Measurements from ENCODE around the gene RBMS1. TPM values are rescaled to one million over a fixed set of nuclear protein-coding genes. Genes with fewer than 3 reads are reported as not detected.

RBMS1 gene
- total RNA-seq, 1 experiment from 2014 or later: 61.9 TPM

- Mint-ChIP-seq H3K27ac (ENCODE audit: unreplicated experiment) (peak overlapping the region; percentile 94), H3K27me3 (ENCODE audit: unreplicated experiment) (no peaks in the 10 kb centered on the region), H3K9me3 (ENCODE audit: low read depth, unreplicated experiment) (no peaks in the 10 kb centered on the region), H3K36me3 (ENCODE audit: insufficient read depth, unreplicated experiment) (peaks cover 26% of the 10 kb centered on the region), H3K4me3 (ENCODE audit: low read depth, unreplicated experiment) (peak overlapping the region; percentile 17), H3K4me1 (ENCODE audit: low read depth, unreplicated experiment) (peaks cover 95% of the 10 kb centered on the region)
- TF ChIP-seq CTCF (IDR thresholded peaks at IDR 0.05; ENCODE audit: unreplicated experiment): no peak
- intact Hi-C loops (cut with micrococcal nuclease; ENCODE audit: unreplicated experiment): loop anchor here (10.0 kb wide), 1 partner anchor 171 kb away; no protein-coding TSS in a partner anchor
- no TSS peak for BruUV-seq (replicated peaks)
- CTCF ChIA-PET: interaction anchor here (0.7 to 1.5 kb wide), 4 partner anchors 9 to 840 kb away, joined by 3 to 6 read pairs (median 4); partner anchors contain the start of gene ITGB6
- DNase-seq: no peak
Observed at GRCh38 chr2:160223560-160223959, 270.0 kb downstream of the RBMS1 start.

GRCh38 chr2:160222546-160223283 is 270.9 kb downstream of the RBMS1 start:
- no peak for DNase-seq
- no peak for TF ChIP-seq CTCF (IDR thresholded peaks at IDR 0.05; ENCODE audit: unreplicated experiment)
- no TSS peak for BruUV-seq (replicated peaks)
- no peak overlapping the region for H3K4me3 Mint-ChIP-seq (ENCODE audit: low read depth, unreplicated experiment)
- peak overlapping the region; percentile 94 for H3K27ac Mint-ChIP-seq (ENCODE audit: unreplicated experiment)
- intact Hi-C loops (cut with micrococcal nuclease; ENCODE audit: unreplicated experiment): loop anchor here (10.0 kb wide), 1 partner anchor 172 kb away; no protein-coding TSS in a partner anchor
- peaks cover 19% of the 10 kb centered on the region for H3K36me3 Mint-ChIP-seq (ENCODE audit: insufficient read depth, unreplicated experiment)
- H3K27me3 Mint-ChIP-seq (ENCODE audit: unreplicated experiment): no peaks in the 10 kb centered on the region
- CTCF ChIA-PET: no interaction called here
- H3K9me3 Mint-ChIP-seq (ENCODE audit: low read depth, unreplicated experiment): no peaks in the 10 kb centered on the region
- H3K4me1 Mint-ChIP-seq (ENCODE audit: low read depth, unreplicated experiment): peaks cover 86% of the 10 kb centered on the region

Measured in Calu3 (cell line).